GM19455 (cell line): Measurements from ENCODE around the gene PPM1L.
A peak's percentile ranks its signal among the peaks of the same experiment; 100 is the strongest.
"Not testable (repeated sequence)": the region's sequence is repeated elsewhere in the genome, so short reads cannot be mapped to it uniquely, and the experiment has no call there.

Experiments
- ATAC-seq: cut with Tn5 transposase; IDR thresholded peaks from one replicate; pipeline ENCODE4 v1.9.1; 2021; ENCODE audit not compliant: unreplicated experiment

Gene PPM1L

GRCh38 chr3:160977773-160978172 lies 221.7 kb downstream of the PPM1L start:
- ATAC-seq: no peak

DNA sequence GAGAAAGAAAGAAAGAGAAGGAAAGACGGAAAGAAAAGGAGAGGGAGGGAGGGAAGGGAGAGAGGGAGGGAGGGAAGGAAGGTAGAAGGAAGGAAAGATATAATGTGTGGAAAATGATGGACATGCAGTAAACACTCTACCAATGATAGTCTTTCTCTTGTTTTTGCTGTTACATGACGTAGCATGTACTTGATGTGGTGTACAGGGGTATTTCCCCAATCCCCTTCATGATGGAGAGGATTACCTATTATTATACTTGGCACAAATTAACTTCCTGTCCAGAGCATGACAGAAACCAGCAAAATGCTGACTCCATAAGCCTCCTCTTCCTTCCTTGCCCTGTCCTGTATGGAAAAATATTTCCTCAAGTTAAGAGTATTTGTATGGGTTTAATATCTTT lies 224.7 kb downstream of the PPM1L start:
- no peak for ATAC-seq

DNA sequence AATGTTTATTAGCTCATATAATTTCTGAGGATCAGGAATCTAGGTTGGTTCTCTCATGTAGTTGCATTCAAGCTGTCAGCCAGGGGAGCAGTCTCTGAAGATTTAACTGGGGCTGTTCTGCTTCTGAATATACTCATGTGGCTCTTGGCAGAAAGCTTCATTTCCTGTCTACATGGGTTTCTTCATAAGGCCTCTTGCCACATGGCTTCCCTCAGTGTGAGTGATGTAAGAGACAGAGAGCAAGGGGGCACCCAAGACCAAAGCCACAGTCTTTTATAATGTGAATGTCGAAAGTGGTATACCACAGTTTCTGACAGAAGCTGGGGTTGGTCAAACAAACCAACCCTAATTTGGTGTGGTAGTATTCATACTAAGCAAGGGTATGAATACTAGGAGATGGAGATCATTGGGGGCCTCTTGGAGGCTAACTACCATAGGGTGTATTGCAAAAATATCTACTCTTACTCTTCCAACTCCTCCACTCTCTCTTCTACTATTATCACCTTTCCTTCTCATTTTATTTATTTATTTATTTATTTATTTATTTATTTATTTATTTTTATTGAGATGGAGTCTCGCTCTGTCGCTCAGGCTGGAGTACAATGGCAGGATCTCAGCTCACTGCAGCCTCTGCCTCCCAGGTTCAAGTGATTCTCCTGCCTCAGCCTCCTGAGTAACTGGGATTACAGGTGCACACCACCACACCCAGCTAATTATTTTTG lies 225.3 kb downstream of the PPM1L start:
- ATAC-seq: peak; percentile 53

- no peak for ATAC-seq
These were observed 226.5 kb downstream of the PPM1L start for GRCh38 chr3:160982491-160982890.

DNA sequence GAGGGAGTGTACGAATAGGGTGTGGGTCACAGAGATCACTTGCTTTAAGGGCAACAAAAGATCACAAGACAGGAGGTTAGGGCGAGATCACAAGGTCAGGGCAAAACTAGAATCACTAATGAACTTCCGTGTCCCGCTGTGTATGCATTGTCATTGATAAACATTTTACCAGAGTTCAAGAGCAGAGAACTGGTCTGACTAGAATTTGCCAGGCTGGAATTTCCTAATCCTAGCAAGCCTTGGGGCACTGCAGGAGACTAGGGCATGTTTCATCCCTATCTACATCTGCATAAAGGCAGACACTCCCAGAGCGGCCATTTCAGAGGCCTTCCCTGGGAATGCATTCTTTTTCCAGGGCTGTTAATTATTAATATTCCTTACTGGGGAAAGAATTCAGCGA lies 227.9 kb downstream of the PPM1L start:
- not testable (repeated sequence) for ATAC-seq

- ATAC-seq: no peak
These were observed 230.0 kb downstream of the PPM1L start for GRCh38 chr3:160986069-160986468.

DNA sequence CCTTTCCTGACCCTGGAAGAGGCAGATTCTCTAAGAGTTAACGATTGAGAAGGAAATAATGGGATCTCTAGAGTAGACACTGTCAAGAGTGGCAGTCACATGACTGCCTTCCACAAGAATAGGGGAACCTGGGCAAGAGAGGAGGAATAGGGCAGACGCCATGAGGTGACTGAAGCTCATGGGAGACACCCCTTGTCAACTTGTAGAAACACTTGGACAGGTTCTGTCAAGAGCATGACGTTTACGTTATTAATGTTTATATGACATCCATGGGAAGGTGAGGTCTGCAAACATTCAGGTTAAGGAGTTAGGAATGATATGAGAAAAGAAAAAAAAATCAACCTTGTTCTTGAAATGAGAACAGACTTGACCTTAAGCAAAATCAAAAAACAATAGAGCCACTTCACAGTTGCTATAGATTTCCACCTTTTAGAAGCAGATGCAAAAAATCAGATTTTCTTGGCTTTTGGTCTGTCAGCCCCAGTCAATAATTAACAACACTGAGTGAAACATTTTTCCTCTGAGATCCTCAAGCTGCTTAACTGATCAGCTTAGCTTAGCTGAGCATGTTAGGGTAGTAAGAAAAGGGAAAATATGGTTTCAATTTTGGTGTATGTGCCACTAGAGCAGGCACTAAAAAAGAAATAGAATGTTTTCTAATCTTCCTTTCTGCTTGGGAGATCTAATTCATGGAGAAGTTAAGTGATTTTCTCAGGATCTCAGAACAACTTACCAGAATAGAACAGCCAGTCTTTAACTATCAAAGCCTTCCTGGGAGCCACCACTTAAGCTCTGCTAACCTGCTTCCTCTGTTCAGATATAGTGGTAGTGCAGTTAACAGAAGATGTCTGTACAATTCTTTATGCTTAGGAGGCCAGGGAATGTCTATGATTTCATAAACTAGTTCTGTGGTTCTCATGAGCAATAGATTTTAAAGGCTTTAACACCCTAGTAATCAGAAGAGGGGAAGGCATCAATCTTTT lies 232.2 kb downstream of the PPM1L start:
- no peak for ATAC-seq

GRCh38 chr3:160990446-160990845 lies 234.4 kb downstream of the PPM1L start:
- no peak for ATAC-seq

DNA sequence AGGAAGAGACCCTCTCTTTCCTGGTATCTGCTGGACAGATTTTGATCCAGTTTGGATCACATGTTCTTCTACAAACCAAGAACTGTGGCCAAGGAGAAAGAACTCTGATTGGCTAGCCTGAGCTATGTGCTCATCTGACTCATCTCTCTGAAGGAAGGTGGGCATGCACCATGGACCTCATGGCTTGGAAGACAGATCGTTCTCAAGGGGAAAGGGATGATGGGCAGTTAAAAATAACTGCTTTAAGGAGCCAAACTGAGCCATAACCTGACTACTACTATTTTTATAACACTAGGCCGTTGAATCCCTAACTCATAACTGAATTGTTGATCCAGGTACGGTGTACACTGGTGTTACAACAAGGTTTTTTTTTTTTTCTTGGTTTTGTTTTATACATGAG lies 236.7 kb downstream of the PPM1L start:
- ATAC-seq: no peak

- no peak for ATAC-seq
These were observed 240.8 kb downstream of the PPM1L start for GRCh38 chr3:160996811-160997210.

DNA sequence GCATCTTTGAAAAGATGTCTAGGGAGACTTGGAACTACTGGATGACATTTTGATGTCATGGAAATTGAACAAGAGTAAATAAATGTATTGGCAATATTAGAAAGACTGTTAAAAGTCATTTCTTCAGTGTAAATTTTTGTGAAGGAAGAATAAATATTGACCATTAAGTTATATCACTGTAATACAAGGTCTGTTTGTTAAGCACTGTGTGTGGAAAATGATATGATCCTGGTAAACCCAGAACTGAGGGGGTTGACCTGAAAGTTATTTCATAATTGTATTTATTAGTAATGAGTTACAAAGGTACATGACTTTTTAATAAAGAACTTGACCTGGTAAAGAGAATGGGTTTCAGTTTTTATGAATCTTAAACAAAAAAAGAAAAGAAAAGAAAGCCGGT lies 242.6 kb downstream of the PPM1L start:
- no peak for ATAC-seq

- no peak for ATAC-seq
These were observed 243.2 kb downstream of the PPM1L start for GRCh38 chr3:160999274-160999673.

DNA sequence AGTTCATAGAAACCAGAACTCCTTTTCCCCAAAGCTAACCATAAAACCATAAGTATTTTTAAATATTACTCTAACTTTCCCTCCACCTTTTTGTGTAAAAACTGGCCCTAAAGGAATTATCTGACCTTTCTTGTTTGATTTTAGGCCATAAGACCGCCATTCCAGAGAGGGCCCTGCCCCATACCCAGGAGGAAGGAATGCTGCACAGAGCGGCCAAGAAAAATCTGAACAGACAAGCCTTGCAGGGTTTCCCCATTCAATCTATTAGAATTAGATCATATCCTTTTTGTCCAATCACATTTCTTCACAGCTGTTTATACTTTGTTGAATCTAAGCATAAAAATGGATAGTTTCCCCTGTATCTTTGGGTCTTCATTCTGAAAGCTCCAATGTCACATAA lies 252.1 kb downstream of the PPM1L start:
- ATAC-seq: no peak

DNA sequence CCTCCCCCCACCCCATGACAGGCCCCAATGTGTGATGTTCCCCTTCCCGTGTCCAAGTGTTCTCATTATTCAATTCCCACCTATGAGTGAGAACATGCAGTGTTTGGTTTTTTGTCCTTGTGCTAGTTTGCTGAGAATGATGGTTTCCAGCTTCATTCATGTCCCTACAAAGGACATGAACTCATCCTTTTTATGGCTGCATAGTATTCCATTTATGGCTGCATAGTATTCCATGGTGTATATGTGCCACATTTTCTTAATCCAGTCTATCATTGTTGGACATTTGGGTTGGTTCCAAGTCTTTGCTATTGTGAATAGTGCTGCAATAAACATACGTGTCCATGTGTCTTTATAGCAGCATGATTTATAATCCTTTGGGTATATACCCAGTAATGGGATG lies 254.1 kb downstream of the PPM1L start:
- not testable (repeated sequence) for ATAC-seq

- ATAC-seq: no peak
These were observed 259.1 kb downstream of the PPM1L start for GRCh38 chr3:161014843-161015749.

GRCh38 chr3:161016417-161017313 lies 260.6 kb downstream of the PPM1L start:
- ATAC-seq: no peak

DNA sequence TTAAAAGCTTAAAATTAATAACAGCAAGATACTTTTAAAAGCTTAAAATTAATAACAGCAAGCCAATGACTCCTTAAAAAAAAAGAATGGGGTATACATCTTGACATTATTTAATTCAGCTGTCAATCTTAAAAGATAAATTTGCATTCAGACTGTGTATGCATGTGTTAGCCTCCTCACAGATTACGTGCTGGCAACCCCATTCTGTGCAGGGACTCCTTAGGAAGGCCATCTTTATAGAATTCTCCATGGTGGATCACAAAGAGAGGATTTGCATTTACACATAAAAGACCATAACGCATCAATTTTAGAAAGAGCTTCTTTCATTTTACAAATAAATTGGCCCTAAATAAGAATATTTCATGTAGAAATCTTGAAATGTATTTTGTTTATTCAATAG lies 261.9 kb downstream of the PPM1L start:
- ATAC-seq: no peak

GRCh38 chr3:161020256-161020655 lies 264.2 kb downstream of the PPM1L start:
- no peak for ATAC-seq

- no peak for ATAC-seq
These were observed 269.9 kb downstream of the PPM1L start for GRCh38 chr3:161025911-161026310.
